D341Med (cell line): ENCODE results near the gene PATZ1.
"Not testable (repeated sequence)": the region's sequence is repeated elsewhere in the genome, so short reads cannot be mapped to it uniquely, and the experiment has no call there.

Source experiments
- DNase-seq: peaks from one replicate; pipeline ENCODE4 v3.0.0; 2012; ENCODE audit warnings: low spot score

PATZ1 gene

GRCh38 chr22:31343235-31344191, 2.6 kb downstream of the PATZ1 start:
- peak; percentile 78 for DNase-seq

DNA sequence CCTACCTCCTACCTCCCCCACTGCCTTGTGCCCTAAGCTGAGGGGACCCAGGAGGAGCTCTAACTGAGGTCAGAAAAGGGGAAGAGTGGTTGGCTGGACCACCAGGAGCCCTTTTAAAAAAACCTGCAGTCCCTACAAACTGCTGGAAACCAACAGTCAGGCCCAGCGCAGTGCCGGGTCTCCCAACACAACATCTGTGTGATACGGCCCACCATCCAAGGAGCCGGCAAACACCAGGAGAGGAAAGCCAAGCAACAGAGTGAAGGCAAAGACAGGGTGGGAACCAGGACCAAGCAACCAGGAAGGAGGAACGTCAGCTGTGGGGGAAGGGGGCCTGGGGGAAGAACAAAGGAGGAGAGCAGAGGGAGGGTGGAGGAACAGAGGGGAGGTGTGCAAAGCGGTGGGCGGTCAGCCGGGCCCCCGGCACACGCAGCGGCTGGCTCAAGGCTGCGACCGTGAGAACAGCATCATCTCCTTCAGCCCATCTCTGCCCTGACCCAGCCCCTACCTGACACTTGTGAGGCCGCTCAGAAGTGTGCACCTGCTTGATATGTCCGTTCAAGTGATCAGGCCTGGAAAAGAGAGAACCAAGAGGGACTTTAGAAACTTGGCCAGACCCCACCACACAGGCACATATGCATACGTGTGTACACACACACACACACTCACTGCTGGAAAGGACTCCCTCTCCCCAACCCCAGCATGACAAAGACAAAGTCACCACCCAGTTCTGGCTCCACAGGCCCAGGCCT, 3.6 kb downstream of the PATZ1 start:
- no peak for DNase-seq

DNA sequence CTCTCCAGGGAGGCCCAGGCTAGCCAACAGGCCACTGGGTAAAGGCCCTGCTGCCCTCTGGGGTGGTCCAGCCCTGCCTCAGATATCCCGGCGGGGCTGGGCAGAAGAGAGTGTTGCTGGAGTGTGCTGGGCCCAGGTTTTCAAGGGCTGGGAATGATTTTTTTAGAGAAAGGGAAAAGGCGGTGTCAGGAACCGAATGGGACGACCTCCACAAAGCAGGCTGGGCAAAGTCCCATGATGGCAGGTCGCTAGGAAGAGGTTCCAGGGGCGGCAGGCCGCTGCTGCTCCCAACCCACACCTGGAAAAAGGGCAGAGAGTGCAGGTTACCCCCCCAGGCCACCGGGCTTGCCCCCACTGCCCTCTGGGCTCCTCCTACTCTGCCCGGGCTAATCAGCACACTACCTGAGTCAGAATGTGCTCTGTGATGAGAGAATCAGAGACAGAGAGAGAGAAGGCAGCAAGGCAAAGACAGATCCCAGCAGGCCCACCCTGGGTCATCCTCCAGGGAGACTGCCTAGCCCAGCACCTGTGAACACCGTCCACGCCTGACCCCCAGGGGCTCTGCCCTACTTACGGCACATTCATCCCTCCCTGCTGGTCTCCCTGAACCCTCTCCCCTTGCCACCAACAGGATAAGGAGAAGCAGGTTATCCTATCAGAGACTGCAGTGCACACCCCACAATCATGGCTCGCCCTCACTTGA, 4.6 kb downstream of the PATZ1 start:
- no peak for DNase-seq

DNA sequence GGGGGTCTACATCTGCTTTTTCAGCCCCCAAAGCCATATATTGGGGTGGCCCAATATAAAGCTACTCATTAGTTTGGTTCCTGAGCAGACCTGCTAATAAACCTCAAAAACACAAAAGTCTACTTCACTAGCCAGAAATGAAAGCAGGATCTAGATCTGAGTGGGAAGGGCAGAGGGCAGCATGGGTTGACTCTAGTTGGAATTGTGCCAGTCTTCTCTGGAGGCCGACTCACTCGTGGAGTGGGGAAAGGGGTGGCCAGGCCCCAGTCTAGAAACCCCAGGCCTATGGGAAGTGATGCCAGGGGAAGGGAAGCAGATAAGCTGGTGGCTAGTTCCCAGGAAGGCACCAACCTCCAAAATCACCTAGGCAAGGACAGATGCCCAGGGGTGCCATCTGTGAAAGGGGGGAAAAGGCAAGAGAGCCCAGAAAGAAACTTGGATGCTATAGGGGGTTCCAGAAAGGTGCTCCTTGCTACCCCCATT, 5.3 kb downstream of the PATZ1 start:
- DNase-seq = no peak

DNA sequence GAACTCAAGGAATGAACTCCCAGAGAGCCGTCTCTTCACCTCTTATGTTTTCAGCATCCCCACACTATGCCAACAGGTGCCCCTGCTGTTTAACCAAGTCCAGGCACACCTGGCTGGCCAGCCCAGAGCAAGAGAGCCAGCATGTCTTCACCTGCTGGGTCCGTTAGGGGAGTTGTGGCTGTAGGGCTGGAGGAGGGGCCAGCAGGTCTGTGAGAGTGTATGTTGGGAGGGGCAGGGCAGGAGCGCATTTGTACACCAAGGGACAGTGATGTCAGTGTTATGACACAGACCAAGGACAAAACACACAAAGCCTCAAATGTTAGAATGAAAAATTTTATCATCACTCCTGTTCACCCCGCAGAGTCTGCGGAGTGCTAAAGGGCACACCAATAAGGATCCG, 5.8 kb downstream of the PATZ1 start:
- DNase-seq = no peak

DNA sequence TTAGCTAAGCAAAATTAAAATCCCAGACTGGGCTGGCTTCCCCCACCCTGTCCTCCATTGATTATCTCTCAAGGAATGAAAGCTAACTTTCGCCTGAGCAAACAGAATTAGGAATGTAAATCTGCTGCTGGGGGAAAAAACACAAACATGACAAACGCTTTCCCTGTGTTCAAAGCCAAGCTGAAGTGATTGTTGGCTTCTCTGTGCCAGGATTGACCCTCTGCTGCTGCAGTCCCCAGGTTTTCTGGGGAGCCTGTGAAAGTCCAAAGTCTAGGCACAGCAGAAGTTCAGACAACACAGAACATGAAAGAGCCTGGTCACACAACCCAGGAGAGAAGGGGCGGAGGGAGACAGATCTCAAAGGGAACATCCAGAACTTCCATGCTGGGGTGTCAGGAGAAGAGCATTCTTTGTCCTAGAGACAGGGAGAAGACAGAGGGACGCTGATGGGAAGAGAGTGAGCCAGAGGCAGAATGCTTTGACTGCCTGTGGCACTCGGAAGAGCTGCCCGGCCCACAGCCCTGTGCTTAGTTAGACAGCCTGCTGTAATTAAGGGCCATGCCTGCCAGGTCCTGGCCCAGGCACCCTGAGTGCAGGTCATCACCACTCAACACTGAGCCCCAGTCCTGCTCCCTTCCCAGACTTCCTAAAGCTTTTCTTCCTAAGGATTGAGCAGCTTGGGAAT, 6.9 kb downstream of the PATZ1 start:
- DNase-seq = no peak

- no peak for DNase-seq
Measured at GRCh38 chr22:31337178-31337577, 9.0 kb downstream of the PATZ1 start.

DNA sequence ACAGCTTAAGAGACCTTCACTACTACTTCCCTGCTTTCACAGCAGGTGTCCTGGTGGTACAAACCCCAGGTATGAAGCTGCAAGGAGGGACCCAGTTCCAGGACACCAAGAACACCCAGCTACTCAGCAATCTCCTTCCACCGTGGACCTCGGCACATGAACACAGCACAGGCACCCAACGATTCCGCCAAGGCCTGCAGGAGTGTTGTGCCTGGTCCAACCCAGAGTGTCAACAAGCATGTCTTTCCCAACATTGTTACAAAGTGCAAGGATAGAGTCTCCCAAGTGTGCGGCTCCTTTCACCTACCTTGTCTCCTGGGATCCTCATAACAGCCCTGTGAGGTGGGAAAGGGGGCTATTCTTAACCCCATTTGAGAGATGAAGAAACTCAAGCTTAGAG, 11.8 kb downstream of the PATZ1 start:
- peak; percentile 11 for DNase-seq

DNA sequence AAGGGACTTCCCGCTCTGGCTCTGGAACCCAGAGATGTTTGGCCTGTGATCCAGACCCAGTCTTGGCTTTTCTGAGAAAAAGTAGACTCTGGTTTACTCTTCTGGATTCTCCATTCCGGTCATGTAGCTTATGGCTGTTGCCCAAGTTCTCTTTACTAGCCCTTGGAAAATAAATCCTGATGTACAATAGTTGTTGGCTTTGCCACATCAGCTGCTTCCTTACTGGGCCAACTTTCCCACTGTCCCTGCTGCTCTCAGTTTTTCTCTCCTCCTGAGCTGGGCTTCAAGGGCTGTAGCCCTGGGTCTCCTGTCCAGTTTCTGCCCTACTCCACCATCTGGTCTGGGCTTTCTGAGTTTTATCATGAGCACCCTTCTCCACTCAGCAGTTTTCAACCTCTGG, 12.5 kb downstream of the PATZ1 start:
- peak; percentile 8 for DNase-seq

- no peak for DNase-seq
Measured at GRCh38 chr22:31332886-31333285, 13.3 kb downstream of the PATZ1 start.

DNA sequence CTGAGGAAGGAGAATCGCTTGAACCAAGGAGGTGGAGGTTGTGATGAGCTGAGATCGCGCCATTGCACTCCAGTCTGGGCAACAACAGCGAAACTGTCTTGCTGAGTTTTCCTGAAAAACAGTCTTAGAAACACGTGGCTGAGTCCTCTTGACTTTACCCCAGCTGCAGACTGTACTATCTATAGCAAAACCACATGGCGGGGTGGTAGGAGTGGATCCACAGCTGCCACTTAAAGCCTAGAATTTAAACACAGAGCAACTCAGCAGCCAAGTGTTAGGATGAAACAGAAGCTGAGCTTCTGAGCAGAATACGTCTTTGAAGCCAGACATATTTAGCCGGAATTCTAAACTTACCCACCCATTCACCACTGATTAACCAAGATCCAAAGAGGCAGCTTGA, 14.1 kb downstream of the PATZ1 start:
- DNase-seq = no peak

- DNase-seq = no peak
Measured at GRCh38 chr22:31329453-31330215, 16.5 kb downstream of the PATZ1 start.

- DNase-seq = no peak
Measured at GRCh38 chr22:31329029-31329428, 17.1 kb downstream of the PATZ1 start.

GRCh38 chr22:31328544-31328960, 17.6 kb downstream of the PATZ1 start:
- no peak for DNase-seq

DNA sequence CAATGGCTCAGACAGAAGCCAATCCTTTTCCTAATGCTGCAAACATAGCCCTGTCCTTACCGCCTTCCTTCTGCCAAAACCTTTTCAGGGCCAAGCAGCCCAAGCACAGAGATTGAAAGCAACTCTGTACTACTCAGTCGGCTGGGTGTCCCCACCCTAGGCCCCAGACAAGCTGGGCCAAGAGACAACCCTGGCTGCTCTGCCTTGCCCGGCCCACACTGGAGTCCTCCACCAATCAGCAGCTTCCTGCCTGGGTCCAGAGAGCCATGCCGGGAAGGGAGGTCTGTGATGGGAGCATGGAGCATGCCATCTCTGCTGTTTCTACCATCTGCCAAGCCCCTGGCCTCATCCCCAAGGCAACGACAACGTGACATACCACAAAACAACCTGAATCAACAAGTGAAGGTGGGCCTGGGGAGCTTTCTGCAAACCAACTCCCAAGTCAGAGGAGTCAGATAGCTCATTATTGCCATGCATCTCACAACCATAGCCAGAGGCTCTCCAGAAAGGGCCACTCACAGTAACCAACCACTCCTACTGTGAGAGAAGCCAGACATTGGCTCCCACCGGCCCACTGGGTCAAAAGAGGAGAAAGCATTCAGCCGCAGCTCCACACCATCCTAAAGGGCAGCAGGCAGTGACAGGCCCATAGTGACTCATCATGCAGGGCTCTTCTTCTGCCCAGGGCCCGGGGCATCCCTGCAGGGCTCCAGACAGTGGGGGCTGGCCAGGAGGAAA, 18.2 kb downstream of the PATZ1 start:
- no peak for DNase-seq

DNA sequence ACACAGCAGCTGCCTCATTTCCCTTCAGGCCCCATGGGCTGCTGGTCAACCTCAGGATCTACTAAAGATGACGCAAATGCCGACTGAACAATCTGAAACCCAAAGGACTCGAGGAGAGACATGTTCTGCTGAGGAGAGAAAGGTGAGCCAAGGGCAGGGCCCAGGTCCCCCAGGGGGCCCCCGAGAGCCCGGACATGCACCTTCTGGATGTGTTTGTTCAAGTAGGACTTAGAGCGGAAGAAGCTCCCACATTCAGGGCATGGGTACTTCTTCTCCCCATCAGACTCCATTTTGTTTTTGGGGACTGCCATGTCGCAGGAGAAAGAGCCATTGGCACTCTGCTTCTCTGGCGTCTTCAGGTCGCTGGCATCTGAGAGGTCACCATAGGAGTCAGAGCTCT, 19.3 kb downstream of the PATZ1 start:
- DNase-seq = peak; percentile 13

DNA sequence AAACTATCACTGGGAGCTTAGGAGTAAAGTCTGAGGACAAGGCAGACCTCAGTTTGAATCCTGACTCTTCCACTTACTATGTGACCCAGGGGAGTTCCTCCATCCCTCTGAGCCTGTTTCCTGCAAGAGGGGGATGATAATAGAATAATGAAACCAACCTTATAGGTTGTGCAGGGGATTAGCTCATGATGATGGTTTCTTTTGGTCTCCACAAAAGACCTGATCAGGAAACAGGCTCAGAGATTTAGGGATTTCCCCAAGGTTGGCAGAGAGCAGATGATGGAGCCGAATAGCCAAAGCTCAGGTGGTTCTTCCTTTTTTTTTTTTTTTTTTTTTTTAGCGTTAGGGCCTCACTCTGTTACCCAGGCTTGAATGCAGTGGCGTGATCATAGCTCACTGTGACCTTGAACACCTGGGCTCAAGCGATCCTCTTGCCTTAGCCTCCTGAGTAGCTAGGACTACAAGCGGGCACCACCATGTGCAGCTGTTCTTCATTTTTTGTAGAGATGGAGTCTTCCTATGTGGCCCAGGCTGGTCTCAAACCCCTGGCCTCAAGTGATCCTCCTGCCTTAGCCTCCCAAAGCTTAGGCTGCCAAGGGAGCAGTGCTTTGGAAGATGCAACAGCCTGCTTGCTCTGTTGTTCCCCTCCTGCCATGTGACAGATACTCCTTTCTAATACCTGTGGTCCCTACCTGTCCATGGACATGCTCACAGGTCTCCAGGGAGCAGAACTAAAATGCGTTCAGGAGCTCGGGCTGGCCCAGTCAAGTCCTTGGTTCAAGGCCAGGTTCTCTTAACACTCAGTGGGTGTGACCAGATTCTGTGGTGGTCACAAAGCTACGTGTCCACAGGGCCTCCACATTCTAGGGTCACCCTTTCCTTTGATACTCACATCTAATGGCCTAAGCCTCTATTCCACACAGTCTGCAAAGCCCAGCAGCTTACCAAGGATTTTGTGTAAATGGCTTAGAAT, 22.3 kb downstream of the PATZ1 start:
- no peak for DNase-seq

- no peak for DNase-seq
Measured at GRCh38 chr22:31321421-31321820, 24.7 kb downstream of the PATZ1 start.

GRCh38 chr22:31314220-31314619, 31.9 kb downstream of the PATZ1 start:
- DNase-seq = not testable (repeated sequence)
